NCI-H526 treated with DMSO at 0.1 percent for 48 hours (cell line): ENCODE results near the gene SSC4D.
"Not testable (repeated sequence)": the region's sequence is repeated elsewhere in the genome, so short reads cannot be mapped to it uniquely, and the experiment has no call there.

Experiments
- DNase-seq: peaks from one replicate; lab custom pipeline; 2025; lab: John Stamatoyannopoulos, UW

The SSC4D gene

DNA sequence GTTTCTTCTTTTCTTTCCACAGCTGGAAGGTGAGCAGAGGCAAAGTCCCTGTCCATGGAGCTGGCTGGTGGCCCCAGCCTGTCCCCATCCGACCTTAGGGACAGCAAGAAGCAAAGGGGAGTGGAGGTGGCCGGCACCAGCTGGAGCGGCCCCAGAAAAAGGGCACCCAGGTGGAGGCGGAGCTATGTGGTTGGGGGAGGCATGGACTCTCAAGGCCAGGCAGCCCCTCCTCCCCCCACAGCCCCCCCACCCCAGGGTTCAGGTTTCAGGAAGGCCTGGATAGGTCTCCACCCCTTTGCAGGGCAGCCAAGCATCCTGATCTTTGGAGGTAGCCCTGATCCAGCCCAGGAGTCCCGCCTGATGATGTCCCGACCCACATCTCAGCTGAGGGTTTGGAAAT, at the start of gene SSC4D:
Gene SSC4D (minus strand): TSS at position 161 of the 400 bp plus-strand sequence. CDS start 5,258 bp downstream, outside the sequence.
- no peak for DNase-seq

DNA sequence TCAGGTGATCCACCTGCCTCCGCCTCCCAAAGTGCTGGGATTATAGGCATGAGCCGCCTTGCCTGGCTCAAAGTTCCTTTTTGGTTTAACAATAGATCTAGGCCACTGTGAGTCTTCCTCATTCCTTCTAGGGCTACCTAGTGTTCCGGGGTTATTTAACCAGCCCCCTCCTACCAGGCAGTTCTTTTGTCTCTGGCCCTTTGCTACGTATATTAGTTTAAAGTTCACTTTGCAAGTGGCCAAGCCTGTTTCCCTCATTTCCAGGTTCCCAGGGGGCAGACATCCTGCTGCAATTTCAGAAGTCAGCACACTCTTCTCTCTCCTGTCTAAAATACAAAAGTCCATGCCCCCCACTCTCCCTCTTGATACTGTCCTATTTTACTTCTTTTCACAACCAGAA, 49.0 kb upstream of the SSC4D start:
- not testable (repeated sequence) for DNase-seq

- not testable (repeated sequence) for DNase-seq
Measured at GRCh38 chr7:76457017-76457416, 47.5 kb upstream of the SSC4D start.

GRCh38 chr7:76445577-76446008, 36.1 kb upstream of the SSC4D start:
- DNase-seq = not testable (repeated sequence)

- not testable (repeated sequence) for DNase-seq
Measured at GRCh38 chr7:76443846-76444245, 34.3 kb upstream of the SSC4D start.

GRCh38 chr7:76442664-76443446, 33.4 kb upstream of the SSC4D start:
- DNase-seq = not testable (repeated sequence)

GRCh38 chr7:76441792-76442191, 32.3 kb upstream of the SSC4D start:
- DNase-seq = not testable (repeated sequence)

DNA sequence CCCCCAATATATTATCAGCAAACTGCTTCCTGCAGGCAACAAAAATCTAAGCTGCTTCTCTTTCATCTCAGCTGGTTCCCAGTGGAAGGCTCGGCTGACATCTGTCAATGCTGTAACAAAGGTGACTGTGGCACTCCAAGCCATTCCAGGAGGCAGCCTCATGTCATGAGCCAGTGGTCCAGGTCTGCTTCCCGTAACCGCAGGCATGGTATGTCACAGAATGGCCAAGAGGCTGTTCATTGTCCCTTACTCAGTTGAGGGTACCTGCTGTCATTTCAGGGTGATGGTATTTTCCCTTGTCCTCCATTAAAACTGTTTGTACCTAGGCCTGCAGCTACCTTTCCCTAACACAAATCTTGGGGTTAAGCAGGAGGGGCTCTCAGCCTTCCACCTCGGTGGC, 30.9 kb upstream of the SSC4D start:
- not testable (repeated sequence) for DNase-seq

GRCh38 chr7:76439120-76439888, 29.8 kb upstream of the SSC4D start:
- not testable (repeated sequence) for DNase-seq

DNA sequence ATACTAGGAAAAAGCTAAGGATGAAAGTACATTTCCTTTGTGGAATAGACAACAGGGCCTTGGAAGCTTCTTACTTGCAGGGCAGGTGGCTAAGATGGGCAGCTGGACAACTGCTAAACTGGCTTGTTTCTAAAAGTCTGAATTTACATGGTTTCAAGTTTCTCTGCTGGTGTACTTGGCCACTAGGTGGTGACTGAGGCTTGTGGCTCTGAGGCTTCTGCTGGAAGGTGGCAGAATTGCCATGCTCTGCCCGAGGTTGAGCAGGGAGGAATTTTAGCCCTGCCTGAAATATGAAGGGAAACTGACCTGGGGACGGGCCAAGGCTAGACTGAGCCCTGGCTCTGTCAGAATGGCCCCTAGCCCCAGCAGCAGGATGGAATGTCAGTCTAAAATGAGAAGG, 28.4 kb upstream of the SSC4D start:
- DNase-seq = peak; percentile 61

GRCh38 chr7:76430836-76431235, 21.3 kb upstream of the SSC4D start:
- no peak for DNase-seq

GRCh38 chr7:76430211-76430610, 20.7 kb upstream of the SSC4D start:
- DNase-seq = no peak

DNA sequence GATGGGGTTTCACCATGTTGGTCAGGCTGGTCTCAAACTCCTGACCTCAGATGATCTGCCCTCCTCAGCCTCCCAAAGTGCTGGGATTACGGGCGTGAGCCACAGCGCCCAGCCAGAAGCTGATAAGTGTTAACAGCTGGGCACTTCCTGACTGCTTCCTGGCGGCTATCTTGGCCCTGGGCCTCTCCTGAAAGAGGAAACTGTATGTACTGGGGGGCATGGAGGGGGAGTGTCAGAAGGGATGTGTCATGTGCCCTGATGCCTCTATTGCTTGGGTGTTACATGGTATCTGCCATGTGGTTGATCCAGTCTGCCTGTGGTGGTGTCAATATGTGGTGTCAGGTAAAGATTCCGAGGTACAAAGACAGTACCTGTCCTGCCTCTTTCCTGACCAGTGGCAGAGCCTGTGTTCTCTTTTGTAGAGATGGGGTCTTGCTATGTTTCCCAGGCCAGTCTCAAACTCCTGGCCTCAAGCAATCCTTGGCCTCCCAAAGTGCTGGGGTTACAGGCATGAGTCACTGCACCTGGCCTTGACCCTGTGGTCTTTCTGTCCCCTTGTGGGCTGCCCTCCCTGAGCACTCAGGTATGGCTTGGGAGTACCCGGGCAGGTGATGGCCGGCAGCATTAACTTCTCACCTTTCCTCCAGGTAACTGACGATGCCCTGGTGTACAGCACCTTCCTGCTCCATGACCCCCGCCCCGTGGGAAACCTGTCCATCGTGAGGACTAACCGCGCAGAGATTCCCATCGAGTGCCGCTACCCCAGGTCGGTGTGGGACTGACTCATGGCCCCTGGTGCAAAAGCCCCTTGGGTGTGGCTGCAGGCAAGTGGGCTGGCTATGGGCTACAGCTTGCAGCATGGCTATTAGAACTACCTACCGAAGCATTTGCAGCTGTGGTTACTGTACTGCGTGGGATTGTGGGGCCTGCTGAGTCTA, 19.6 kb upstream of the SSC4D start:
- DNase-seq = no peak

GRCh38 chr7:76428149-76428823, 18.8 kb upstream of the SSC4D start:
- no peak for DNase-seq

DNA sequence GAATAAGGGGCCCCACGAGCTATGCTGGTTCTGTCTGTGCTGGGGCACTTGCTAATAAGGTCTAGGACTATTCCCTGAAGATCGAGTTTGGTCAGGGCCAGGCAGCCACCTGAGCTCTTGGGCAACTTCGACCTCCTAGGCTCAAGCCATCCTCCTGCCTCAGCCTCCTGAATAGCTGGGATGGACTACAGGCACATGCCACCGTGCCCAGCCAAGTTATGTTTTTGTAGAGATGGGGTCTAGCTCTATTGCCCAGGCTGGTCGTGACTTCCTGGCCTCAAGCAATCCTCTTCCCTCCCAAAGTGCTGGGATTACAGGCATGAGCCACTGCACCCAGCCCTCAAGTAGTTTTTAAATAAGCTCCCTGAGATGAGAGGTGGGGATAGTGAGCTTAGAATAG, 18.1 kb upstream of the SSC4D start:
- DNase-seq = no peak

- DNase-seq = no peak
Measured at GRCh38 chr7:76426246-76426645, 16.7 kb upstream of the SSC4D start.

- DNase-seq = not testable (repeated sequence)
Measured at GRCh38 chr7:76425558-76425957, 16.1 kb upstream of the SSC4D start.

DNA sequence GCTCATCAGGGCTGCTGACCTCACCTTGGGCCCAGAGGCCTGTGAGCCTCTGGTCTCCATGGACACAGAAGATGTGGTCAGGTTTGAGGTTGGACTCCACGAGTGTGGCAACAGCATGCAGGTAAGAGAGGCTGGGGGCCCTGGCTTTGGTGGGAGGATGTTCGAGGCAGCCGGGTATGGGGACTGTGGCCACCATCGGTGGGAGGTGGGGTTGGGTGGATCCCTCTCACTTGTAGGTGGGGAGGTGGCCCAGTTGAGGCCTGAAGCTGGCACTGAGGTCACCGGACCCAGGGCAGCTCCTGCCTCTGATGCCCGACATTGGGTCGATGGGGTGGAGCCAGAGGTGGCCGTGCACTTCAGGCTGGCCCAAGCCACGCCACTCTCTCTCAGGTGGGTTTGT, 15.7 kb upstream of the SSC4D start:
- DNase-seq = no peak

- DNase-seq = no peak
Measured at GRCh38 chr7:76424413-76425111, 15.1 kb upstream of the SSC4D start, which contains the start of gene ZP3. TSS of gene ZP3 (plus strand) at chr7:76424950. CDS start at chr7:76424965, 15 bp downstream.

DNA sequence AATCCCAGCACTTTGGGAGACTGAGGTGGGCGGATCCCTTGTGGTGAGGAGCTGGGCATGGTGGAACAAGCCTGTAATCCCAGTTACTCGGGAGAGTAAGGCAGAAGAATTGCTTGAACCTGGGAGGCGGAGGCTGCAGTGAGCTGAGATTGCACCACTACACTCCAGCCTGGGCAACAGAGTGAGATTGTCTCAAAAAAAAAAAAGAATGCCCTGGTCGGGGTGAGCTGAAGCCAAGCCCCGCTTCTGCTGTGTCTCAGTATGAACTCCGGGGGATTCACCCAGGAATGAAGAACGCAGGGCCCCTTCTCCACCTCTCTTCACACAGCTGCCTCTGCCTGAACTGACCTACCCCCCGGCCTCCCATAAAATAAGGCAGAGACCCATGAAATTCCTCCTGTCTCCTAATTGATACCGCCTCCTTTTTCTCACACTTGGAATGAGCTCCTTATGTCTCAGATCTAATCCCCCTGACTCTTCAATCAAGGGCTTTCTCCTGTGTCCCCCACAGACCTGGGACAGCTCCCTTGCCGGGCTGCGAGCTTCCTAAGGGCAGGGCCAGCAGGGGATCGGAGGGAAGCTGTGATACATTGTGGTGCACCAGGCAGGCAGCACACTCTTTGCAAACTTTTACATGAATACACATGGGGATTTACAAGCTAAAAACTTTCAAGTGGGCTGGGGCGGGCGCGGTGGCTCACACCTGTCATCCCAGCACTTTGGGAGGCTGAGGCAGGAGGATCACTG, 14.3 kb upstream of the SSC4D start:
- no peak for DNase-seq
